ENCODE data around the gene IL4I1. TPM values are rescaled to one million over a fixed set of nuclear protein-coding genes. Genes with fewer than 3 reads are reported as not detected.

Gene IL4I1
- total RNA-seq, 1 donor from 2014 or later = not detected

DNA sequence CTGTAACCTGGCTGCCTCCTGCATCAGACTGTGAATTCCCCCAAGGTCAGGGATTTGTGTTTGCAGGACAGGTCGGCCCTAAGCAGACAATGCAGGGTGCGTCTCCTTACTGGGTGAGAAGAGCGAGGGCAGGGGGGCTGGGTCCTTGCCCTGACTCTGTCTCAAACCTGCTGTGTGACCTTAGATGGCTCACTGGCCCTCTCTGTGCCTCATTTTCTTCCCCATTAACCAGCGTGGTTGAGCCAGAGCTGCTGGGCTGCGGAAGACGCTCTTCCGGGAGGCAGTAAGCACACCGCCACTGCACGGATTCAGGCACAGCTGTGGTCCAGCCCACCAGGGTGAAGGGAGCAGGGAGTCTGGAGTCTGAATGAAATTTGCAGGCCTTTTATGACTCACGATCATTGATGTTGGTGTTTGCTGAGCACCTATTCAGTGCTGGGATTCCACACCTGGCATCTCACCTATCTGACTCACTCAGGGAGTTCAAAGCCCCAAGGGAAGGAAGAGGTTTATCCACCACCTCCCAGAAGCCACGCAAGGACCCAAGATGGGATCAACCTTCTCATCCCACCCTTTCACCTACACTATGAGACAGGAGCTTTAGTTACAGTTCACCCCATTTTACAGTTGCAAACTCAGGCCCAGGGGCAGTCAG lies 22.1 kb downstream of the IL4I1 start:
- intact Hi-C loops (cut with DNase I) = loop anchor here (5.0 kb wide), 1 partner anchor 107 kb away; the partner anchor contains the start of gene AP2A1

DNA sequence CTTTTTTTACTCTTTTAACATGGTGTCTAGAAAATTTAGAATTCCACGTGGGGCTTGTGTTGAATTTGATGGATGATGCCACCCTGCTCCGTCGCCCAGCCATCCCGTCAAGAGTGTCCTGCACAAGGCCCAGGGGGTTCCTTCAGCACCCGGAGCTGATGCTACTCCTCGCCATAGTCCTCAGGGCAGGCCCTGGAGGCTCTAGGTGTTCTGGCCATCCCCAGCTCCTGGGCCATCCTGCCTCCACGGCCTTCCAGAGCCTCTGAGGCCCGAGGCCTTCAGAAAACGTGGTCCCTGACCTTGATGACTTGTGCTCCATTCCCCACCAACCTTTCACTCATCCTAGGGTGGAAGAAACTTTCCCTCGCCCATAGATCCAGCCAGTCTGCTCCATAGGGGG lies 22.9 kb downstream of the IL4I1 start:
- intact Hi-C loops (cut with DNase I) = no loop called here
- no peak for DNase-seq (ENCODE audit: extremely low spot score in 2 of 2)
- H3K9me3 ChIP-seq = no peaks in the 10 kb centered on the region
- H3K27ac ChIP-seq = no peak overlapping the region
- no peak overlapping the region for H3K4me3 ChIP-seq
- TF ChIP-seq POLR2AphosphoS5 (IDR thresholded peaks at IDR 0.05; ENCODE audit: insufficient read depth in 1 of 2, low read depth in 1 of 2) = no peak
- no peak for TF ChIP-seq POLR2A (IDR thresholded peaks at IDR 0.05)
- TF ChIP-seq, protein P1, sequence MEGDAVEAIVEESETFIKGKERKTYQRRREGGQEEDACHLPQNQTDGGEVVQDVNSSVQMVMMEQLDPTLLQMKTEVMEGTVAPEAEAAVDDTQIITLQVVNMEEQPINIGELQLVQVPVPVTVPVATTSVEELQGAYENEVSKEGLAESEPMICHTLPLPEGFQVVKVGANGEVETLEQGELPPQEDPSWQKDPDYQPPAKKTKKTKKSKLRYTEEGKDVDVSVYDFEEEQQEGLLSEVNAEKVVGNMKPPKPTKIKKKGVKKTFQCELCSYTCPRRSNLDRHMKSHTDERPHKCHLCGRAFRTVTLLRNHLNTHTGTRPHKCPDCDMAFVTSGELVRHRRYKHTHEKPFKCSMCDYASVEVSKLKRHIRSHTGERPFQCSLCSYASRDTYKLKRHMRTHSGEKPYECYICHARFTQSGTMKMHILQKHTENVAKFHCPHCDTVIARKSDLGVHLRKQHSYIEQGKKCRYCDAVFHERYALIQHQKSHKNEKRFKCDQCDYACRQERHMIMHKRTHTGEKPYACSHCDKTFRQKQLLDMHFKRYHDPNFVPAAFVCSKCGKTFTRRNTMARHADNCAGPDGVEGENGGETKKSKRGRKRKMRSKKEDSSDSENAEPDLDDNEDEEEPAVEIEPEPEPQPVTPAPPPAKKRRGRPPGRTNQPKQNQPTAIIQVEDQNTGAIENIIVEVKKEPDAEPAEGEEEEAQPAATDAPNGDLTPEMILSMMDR (IDR thresholded peaks at IDR 0.05) = no peak
- no peaks in the 10 kb centered on the region for H3K27me3 ChIP-seq
- peaks cover 0 to 7% of the 10 kb centered on the region in 2 donors for H3K36me3 ChIP-seq
- H3K4me1 ChIP-seq = peaks cover 44% of the 10 kb centered on the region

More for the DNA sequence above, 22.1 kb downstream of the IL4I1 start:
- Histone ChIP-seq H3K36me3 (peaks cover 0 to 8% of the 10 kb centered on the region in 2 donors), H3K27me3 (no peaks in the 10 kb centered on the region), H3K4me1 (peaks cover 46% of the 10 kb centered on the region), H3K4me3 (no peak overlapping the region), H3K27ac (peak overlapping the region; percentile 99), H3K9me3 (no peaks in the 10 kb centered on the region)
- no peak for TF ChIP-seq POLR2A (IDR thresholded peaks at IDR 0.05)
- TF ChIP-seq POLR2AphosphoS5 (IDR thresholded peaks at IDR 0.05; ENCODE audit: insufficient read depth in 1 of 2, low read depth in 1 of 2) = no peak
- TF ChIP-seq, protein P1 (IDR thresholded peaks at IDR 0.05) = no peak
- no peak for DNase-seq (ENCODE audit: extremely low spot score in 2 of 2)

DNA sequence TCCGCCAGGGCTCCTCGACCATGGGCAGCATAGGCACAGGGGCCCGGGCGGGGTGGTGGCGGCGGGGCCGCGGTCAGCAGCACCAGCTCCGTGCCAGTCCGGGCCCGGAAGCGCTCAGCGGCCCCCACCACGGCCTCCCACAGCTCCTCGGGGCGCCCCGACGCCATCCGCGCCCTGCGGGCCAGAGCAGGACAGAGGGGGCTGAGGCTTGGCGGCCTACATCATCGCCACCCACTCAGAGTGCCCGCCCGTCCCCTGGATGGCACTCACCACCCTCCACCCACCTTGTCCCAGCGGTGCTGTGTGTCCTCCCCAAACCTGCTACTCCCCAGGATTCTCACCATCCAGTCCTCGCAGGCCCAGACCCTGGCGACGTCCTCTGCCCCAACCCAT lies 23.6 kb downstream of the IL4I1 start:
- Histone ChIP-seq H3K4me3 (no peak overlapping the region), H3K36me3 (peaks cover 0 to 7% of the 10 kb centered on the region in 2 donors), H3K27me3 (no peaks in the 10 kb centered on the region), H3K9me3 (no peaks in the 10 kb centered on the region), H3K27ac (no peak overlapping the region), H3K4me1 (peaks cover 44% of the 10 kb centered on the region)
- TF ChIP-seq POLR2A (IDR thresholded peaks at IDR 0.05) = no peak
- TF ChIP-seq, protein P1 (IDR thresholded peaks at IDR 0.05) = no peak
- no peak for TF ChIP-seq POLR2AphosphoS5 (IDR thresholded peaks at IDR 0.05; ENCODE audit: insufficient read depth in 1 of 2, low read depth in 1 of 2)
- intact Hi-C loops (cut with DNase I) = no loop called here
- DNase-seq (ENCODE audit: extremely low spot score in 2 of 2) = no peak

DNA sequence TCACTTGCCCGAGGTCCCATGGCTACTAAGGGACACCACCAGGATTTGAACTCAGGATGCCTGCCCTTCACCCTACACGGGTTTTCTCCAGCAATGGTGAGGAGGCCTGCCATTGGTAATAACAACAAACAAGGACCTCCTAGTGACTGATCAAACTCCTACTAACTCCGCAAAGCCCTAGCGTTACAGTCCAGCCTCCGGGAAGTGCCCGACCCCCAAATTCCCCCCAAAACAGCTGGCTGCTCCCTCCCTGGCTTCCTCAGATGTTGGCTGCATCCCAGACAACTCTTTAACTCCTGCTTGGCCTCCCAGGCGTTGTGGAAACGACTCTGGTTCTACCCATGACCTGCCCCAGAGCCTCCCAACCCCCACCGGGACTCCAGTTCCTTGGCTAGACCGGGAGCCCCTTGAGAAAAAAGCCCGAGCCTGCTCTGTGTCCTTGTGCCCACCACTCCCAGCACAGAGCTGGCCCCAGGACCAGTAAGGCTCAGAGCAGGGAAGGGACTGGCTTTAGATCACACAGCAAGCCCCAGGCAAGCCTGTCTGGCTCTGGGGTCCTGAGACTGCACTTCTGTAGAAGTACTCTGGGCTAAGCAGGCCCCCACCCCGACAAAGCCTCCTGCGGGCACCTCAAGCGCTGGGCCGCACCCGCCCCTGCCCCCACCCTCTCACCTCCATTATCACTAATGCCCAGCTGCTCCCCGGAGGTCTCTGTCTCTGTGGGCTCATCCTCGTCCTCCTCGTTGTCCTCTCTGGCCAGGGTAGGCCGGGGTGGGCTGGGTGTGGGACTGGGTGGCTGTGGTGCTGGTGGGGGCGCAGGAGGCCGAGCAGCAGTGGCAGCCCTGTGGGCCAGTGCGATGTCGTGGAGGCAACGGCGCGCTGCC lies 24.2 kb downstream of the IL4I1 start:
- Histone ChIP-seq H3K36me3 (peaks cover 0 to 7% of the 10 kb centered on the region in 2 donors), H3K27ac (no peak overlapping the region), H3K27me3 (no peaks in the 10 kb centered on the region), H3K4me1 (peaks cover 49% of the 10 kb centered on the region), H3K4me3 (no peak overlapping the region), H3K9me3 (no peaks in the 10 kb centered on the region)
- intact Hi-C loops (cut with DNase I) = no loop called here
- DNase-seq (ENCODE audit: extremely low spot score in 2 of 2) = no peak
- TF ChIP-seq, protein P1 (IDR thresholded peaks at IDR 0.05) = no peak
- TF ChIP-seq POLR2AphosphoS5 (IDR thresholded peaks at IDR 0.05; ENCODE audit: insufficient read depth in 1 of 2, low read depth in 1 of 2) = no peak
- TF ChIP-seq POLR2A (IDR thresholded peaks at IDR 0.05) = no peak
